Liver (tissue), 9 donors: ENCODE data around the gene PLLP. TPM values are rescaled to one million over a fixed set of nuclear protein-coding genes. Genes with fewer than 3 reads are reported as not detected.

Source experiments
- DNase-seq: peaks from one replicate; pipeline ENCODE4 v3.0.0-alpha.2; 2017; ENCODE audit warnings: low spot score
- H3K27ac ChIP-seq, 2 donors: one replicate each; pipeline ENCODE4 v1.7.0; 2013; ENCODE audit warnings: inconsistent platforms in 2 of 2, low read length in 2 of 2, control low read depth in 1 of 2, low read depth in 1 of 2, mild to moderate bottlenecking in 1 of 2
- H3K27me3 ChIP-seq, 4 donors: one replicate each; pipeline versions ENCODE4 v1.6.1 to v1.7.0; 2013; ENCODE audit warnings: low read length in 3 of 4, inconsistent platforms in 1 of 4, mild to moderate bottlenecking in 1 of 4, moderate library complexity in 1 of 4; ENCODE audit not compliant: control insufficient read depth in 4 of 4, insufficient read depth in 4 of 4
- H3K36me3 ChIP-seq, 4 donors: one replicate each; pipeline versions ENCODE4 v1.6.1 to v1.7.0; 2013; ENCODE audit warnings: low read length in 3 of 4, mild to moderate bottlenecking in 3 of 4, low read depth in 1 of 4, moderate library complexity in 1 of 4; ENCODE audit not compliant: control insufficient read depth in 4 of 4, insufficient read depth in 3 of 4
- H3K4me1 ChIP-seq, 4 donors: one replicate each; pipeline versions ENCODE4 v1.6.1 to v1.7.0; 2013; ENCODE audit warnings: low read length in 3 of 4, mild to moderate bottlenecking in 3 of 4, moderate library complexity in 1 of 4; ENCODE audit not compliant: control insufficient read depth in 4 of 4, insufficient read depth in 4 of 4
- H3K4me3 ChIP-seq, 3 donors: one replicate each; pipeline versions ENCODE4 v1.6.1 to v1.7.0; 2013; ENCODE audit warnings: low read length in 3 of 3, control low read depth in 1 of 3, low read depth in 1 of 3, mild to moderate bottlenecking in 1 of 3
- H3K9ac ChIP-seq, 2 donors: one replicate each; pipeline ENCODE4 v1.7.0; 2013; ENCODE audit warnings: low read length in 2 of 2, mild to moderate bottlenecking in 2 of 2, moderate library complexity in 2 of 2, control low read depth in 1 of 2, low read depth in 1 of 2
- H3K9me3 ChIP-seq, 4 donors: one replicate each; pipeline versions ENCODE4 v1.6.1 to v1.7.0; 2013; ENCODE audit warnings: low read length in 3 of 4; ENCODE audit not compliant: control insufficient read depth in 4 of 4
- ATF3 ChIP-seq: IDR thresholded peaks from 2 replicates; pipeline ENCODE4 v1.6.1; 2016; ENCODE audit warnings: antibody characterized with exemption
- CTCF ChIP-seq: fragments of 150-350 bp; IDR thresholded peaks from 2 replicates; pipeline ENCODE4 v1.5.1; 2017; ENCODE audit warnings: improper control_type of control experiment, low read depth, low read length; ENCODE audit not compliant: missing input control
- EGR1 ChIP-seq, 2 donors: IDR thresholded peaks; 2 replicates each; pipeline ENCODE4 v1.6.1; 2016 to 2018; ENCODE audit warnings: antibody characterized with exemption in 2 of 2, low read depth in 2 of 2
- FOXA2 ChIP-seq: IDR thresholded peaks from 2 replicates; pipeline ENCODE4 v1.6.1; 2016; ENCODE audit warnings: antibody characterized with exemption
- GABPA ChIP-seq, 2 donors: IDR thresholded peaks in 1 of 2; conservative IDR thresholded peaks in 1 of 2; 2 replicates each; pipeline ENCODE4 v1.6.1; 2016; ENCODE audit warnings: antibody characterized with exemption in 2 of 2, mild to moderate bottlenecking in 1 of 2, moderate library complexity in 1 of 2
- HNF4A ChIP-seq, 2 donors: conservative IDR thresholded peaks; 2 replicates each; pipeline ENCODE4 v1.6.1; 2016; ENCODE audit warnings: antibody characterized with exemption in 2 of 2, mild to moderate bottlenecking in 2 of 2
- JUND ChIP-seq, 2 donors: IDR thresholded peaks; 2 replicates each; pipeline ENCODE4 v1.6.1; 2016; ENCODE audit warnings: antibody characterized with exemption in 2 of 2
- NR2F2 ChIP-seq: IDR thresholded peaks from 2 replicates; pipeline ENCODE4 v1.6.1; 2016; ENCODE audit warnings: antibody characterized with exemption
- RXRA ChIP-seq, 2 donors: IDR thresholded peaks; 2 replicates each; pipeline ENCODE4 v1.6.1; 2017 to 2018; ENCODE audit warnings: antibody characterized with exemption in 2 of 2, mild to moderate bottlenecking in 1 of 2
- SP1 ChIP-seq: IDR thresholded peaks from 2 replicates; pipeline ENCODE4 v1.6.1; 2018; ENCODE audit warnings: antibody characterized with exemption, mild to moderate bottlenecking
- TAF1 ChIP-seq: conservative IDR thresholded peaks from 2 replicates; pipeline ENCODE4 v1.6.1; 2016; ENCODE audit warnings: antibody characterized with exemption, mild to moderate bottlenecking
- YY1 ChIP-seq: IDR thresholded peaks from 2 replicates; pipeline ENCODE4 v1.6.1; 2016; ENCODE audit warnings: antibody characterized with exemption, mild to moderate bottlenecking
- ZBTB33 ChIP-seq: IDR thresholded peaks from 2 replicates; pipeline ENCODE4 v1.6.1; 2016; ENCODE audit warnings: antibody characterized with exemption
- WGBS: extraction: QIAGEN DNeasy Blood & Tissue Kit; methylation state at CpG from one replicate; pipeline ENCODE4 v1.1.7; 2013; 5-methylcytosine and 5-hydroxymethylcytosine counted together
- polyA plus RNA-seq, 2 donors: library from polyadenylated mRNA; stranded (reverse) in 1 of 2; unstranded in 1 of 2; fragments of 200-250 nt in 1 of 2; fragments of >200 nt in 1 of 2; fragmentation: Nextera tagmentation in 1 of 2; extraction: Ambion mirVana in 1 of 2; gene quantifications; one replicate each; pipeline versions ENCODE4 v1.2.1 to v1.2.3, GENCODE V29; 2013 to 2015
- total RNA-seq, 2 donors: library from RNA; depleted of rRNA; stranded (reverse); fragments of >200 nt; gene quantifications; one replicate each; pipeline ENCODE4 v1.2.3, GENCODE V29; 2014
- donor health status: healthy.
- donor health status: healthy.
- donor health status: healthy.
- donor health status: healthy.
- donor health status: healthy.

The PLLP gene
- total and polyA plus RNA-seq, 4 donors, result 1.4 to 5.2 (median 2.7) TPM

- H3K4me3 ChIP-seq, result no peak overlapping the region
- no peak for TF ChIP-seq ATF3
- no peak for TF ChIP-seq YY1
- TF ChIP-seq RXRA (IDR thresholded peaks at IDR 0.05), result no peak
- no peak for TF ChIP-seq TAF1
- TF ChIP-seq HNF4A (conservative IDR thresholded peaks at IDR 0.05), result no peak
- no peak for TF ChIP-seq CTCF
- TF ChIP-seq NR2F2, result no peak
- TF ChIP-seq SP1, result no peak
- TF ChIP-seq EGR1 (IDR thresholded peaks at IDR 0.05; ENCODE audit: low read depth in 2 of 2), result no peak
- no peak for TF ChIP-seq JUND (IDR thresholded peaks at IDR 0.05)
- H3K36me3 ChIP-seq, result peaks cover 0 to 6% (median 3%) of the 10 kb centered on the region in 4 donors
- peaks cover 1 to 19% (median 13%) of the 10 kb centered on the region in 4 donors for H3K4me1 ChIP-seq
- H3K27me3 ChIP-seq, result no peaks in the 10 kb centered on the region
- no peak for DNase-seq
- H3K27ac ChIP-seq, result no peak overlapping the region
- 95% methylated on average over 16 of the region's 16 CpGs for WGBS
- H3K9ac ChIP-seq, result no peak overlapping the region
- H3K9me3 ChIP-seq, result no peaks in the 10 kb centered on the region
Measured at GRCh38 chr16:57256601-57257395, 27.7 kb downstream of the PLLP start.

GRCh38 chr16:57255686-57256415 lies 28.6 kb downstream of the PLLP start:
- no peaks in the 10 kb centered on the region for H3K9me3 ChIP-seq
- H3K4me3 ChIP-seq, result no peak overlapping the region
- no peaks in the 10 kb centered on the region for H3K27me3 ChIP-seq
- DNase-seq, result no peak
- TF ChIP-seq TAF1, result no peak
- TF ChIP-seq GABPA (IDR thresholded peaks at IDR 0.05 in 1 of 2, conservative IDR thresholded peaks at IDR 0.05 in 1 of 2), result no peak
- no peak for TF ChIP-seq EGR1 (IDR thresholded peaks at IDR 0.05; ENCODE audit: low read depth in 2 of 2)
- TF ChIP-seq FOXA2, result no peak
- no peak for TF ChIP-seq HNF4A (conservative IDR thresholded peaks at IDR 0.05)
- TF ChIP-seq ATF3, result no peak
- no peak for TF ChIP-seq NR2F2
- TF ChIP-seq YY1, result no peak
- TF ChIP-seq CTCF, result no peak
- TF ChIP-seq ZBTB33, result no peak
- no peak for TF ChIP-seq JUND (IDR thresholded peaks at IDR 0.05)
- no peak overlapping the region for H3K27ac ChIP-seq
- no peak overlapping the region for H3K9ac ChIP-seq
- WGBS, result 93% methylated on average over 10 of the region's 10 CpGs
- H3K4me1 ChIP-seq, result peaks cover 4 to 22% (median 20%) of the 10 kb centered on the region in 4 donors
- H3K36me3 ChIP-seq, result peaks cover 0 to 9% (median 4%) of the 10 kb centered on the region in 4 donors
